Activated CD4-positive, alpha-beta T cell treated with anti-CD3 and anti-CD28 coated beads, Interleukin-2, amount 10 ng/mL, durations not matched to agents 7 days and 5 days (primary cell): ENCODE data around the gene IFNA7. TPM values are rescaled to one million over a fixed set of nuclear protein-coding genes. Genes with fewer than 3 reads are reported as not detected.
"Not testable (repeated sequence)": the region's sequence is repeated elsewhere in the genome, so short reads cannot be mapped to it uniquely, and the experiment has no call there.

ENCODE experiments used
- CTCF ChIA-PET: fragments of 350-600 bp; sonication (Branson Sonifier 250); formaldehyde crosslinking; loops from one replicate; lab custom pipeline; 2021; ENCODE audit warnings: antibody characterized with exemption; lab: Charles Lee
- POLR2A ChIA-PET: fragments of 350-600 bp; sonication (Branson Sonifier 250); formaldehyde crosslinking; loops from one replicate; lab custom pipeline; 2021; ENCODE audit warnings: antibody characterized with exemption; lab: Charles Lee
- DNase-seq: peaks from one replicate; pipeline ENCODE4 v3.0.0-alpha.2; 2020
- H3K27ac Mint-ChIP-seq: one replicate; pipeline ENCODE4 v1.8.0; 2021; ENCODE audit warnings: mild to moderate bottlenecking, moderate library complexity, mixed read lengths
- H3K27me3 Mint-ChIP-seq: one replicate; pipeline ENCODE4 v1.8.0; 2021; ENCODE audit warnings: mixed read lengths
- H3K36me3 Mint-ChIP-seq: one replicate; pipeline ENCODE4 v1.8.0; 2021; ENCODE audit warnings: low read depth, mixed read lengths
- H3K4me1 Mint-ChIP-seq: one replicate; pipeline ENCODE4 v1.8.0; 2021; ENCODE audit warnings: mixed read lengths
- H3K4me3 Mint-ChIP-seq: one replicate; pipeline ENCODE4 v1.8.0; 2021; ENCODE audit warnings: mild to moderate bottlenecking, moderate library complexity, mixed read lengths
- H3K9me3 Mint-ChIP-seq: one replicate; pipeline ENCODE4 v1.8.0; 2021; ENCODE audit warnings: mixed read lengths
- total RNA-seq, 2 experiments: library from RNA; stranded (reverse); gene quantifications; one replicate each; pipeline ENCODE4 v1.2.3, GENCODE V29; 2021

IFNA7 gene
- total RNA-seq, 2 experiments from 2014 or later, result not detected

GRCh38 chr9:21212160-21212559 lies 10.2 kb upstream of the IFNA7 start:
- H3K9me3 Mint-ChIP-seq, POLR2A ChIA-PET, H3K4me1 Mint-ChIP-seq, DNase-seq, H3K27me3 Mint-ChIP-seq, CTCF ChIA-PET, H3K27ac Mint-ChIP-seq, H3K36me3 Mint-ChIP-seq, H3K4me3 Mint-ChIP-seq: not testable (repeated sequence)

- DNase-seq, H3K9me3 Mint-ChIP-seq, H3K4me3 Mint-ChIP-seq, H3K4me1 Mint-ChIP-seq, POLR2A ChIA-PET, H3K36me3 Mint-ChIP-seq, H3K27ac Mint-ChIP-seq, H3K27me3 Mint-ChIP-seq, CTCF ChIA-PET: not testable (repeated sequence)
These were observed 8.8 kb upstream of the IFNA7 start for GRCh38 chr9:21210782-21211181.

GRCh38 chr9:21210311-21210710 lies 8.3 kb upstream of the IFNA7 start:
- DNase-seq, result no peak
- no peak overlapping the region for H3K27ac Mint-ChIP-seq
- no peaks in the 10 kb centered on the region for H3K9me3 Mint-ChIP-seq
- H3K36me3 Mint-ChIP-seq, result no peaks in the 10 kb centered on the region
- H3K4me1 Mint-ChIP-seq, result peaks cover 4% of the 10 kb centered on the region
- no peak overlapping the region for H3K4me3 Mint-ChIP-seq
- POLR2A ChIA-PET, result no interaction called here
- peaks cover 10% of the 10 kb centered on the region for H3K27me3 Mint-ChIP-seq
- CTCF ChIA-PET, result no interaction called here

GRCh38 chr9:21207043-21207442 lies 5.0 kb upstream of the IFNA7 start, which contains the start of gene IFNA10:
TSS of gene IFNA10 (minus strand) at chr9:21207143. CDS start at chr9:21207097, 46 bp downstream.
- H3K36me3 Mint-ChIP-seq, H3K4me1 Mint-ChIP-seq, CTCF ChIA-PET, H3K27ac Mint-ChIP-seq, DNase-seq, H3K9me3 Mint-ChIP-seq, POLR2A ChIA-PET, H3K4me3 Mint-ChIP-seq: not testable (repeated sequence)
- peaks cover 21% of the 10 kb centered on the region for H3K27me3 Mint-ChIP-seq

GRCh38 chr9:21205204-21205603 lies 3.2 kb upstream of the IFNA7 start:
- H3K4me3 Mint-ChIP-seq, result no peak overlapping the region

GRCh38 chr9:21194867-21195776 lies 6.9 kb downstream of the IFNA7 start:
- not testable (repeated sequence) for H3K36me3 Mint-ChIP-seq, H3K27ac Mint-ChIP-seq, H3K27me3 Mint-ChIP-seq, H3K4me1 Mint-ChIP-seq, H3K9me3 Mint-ChIP-seq
- DNase-seq, result peak; percentile 64
- ChIA-PET CTCF (interaction anchor here (0.6 to 1.2 kb wide), 5 partner anchors 9 to 140 kb away, joined by 3 to 5 read pairs (median 3); partner anchors contain the start of gene KLHL9), POLR2A (interaction anchor here (0.6 kb wide), 1 partner anchor 58 kb away, joined by 8 read pairs; no protein-coding TSS in a partner anchor)
- H3K4me3 Mint-ChIP-seq, result peak overlapping the region; percentile 25

More at GRCh38 chr9:21205204-21205603, 3.2 kb upstream of the IFNA7 start:
- CTCF ChIA-PET, result no interaction called here
- Mint-ChIP-seq H3K9me3 (no peaks in the 10 kb centered on the region), H3K27ac (no peak overlapping the region), H3K36me3 (no peaks in the 10 kb centered on the region), H3K4me1 (no peaks in the 10 kb centered on the region), H3K27me3 (peaks cover 33% of the 10 kb centered on the region)
- POLR2A ChIA-PET, result no interaction called here
- DNase-seq, result no peak

GRCh38 chr9:21187487-21187886 lies 14.5 kb downstream of the IFNA7 start, which contains the start of gene IFNA4:
TSS of gene IFNA4 (minus strand) at chr9:21187587. CDS start at chr9:21187531, 56 bp downstream.
- H3K4me3 Mint-ChIP-seq, DNase-seq, H3K9me3 Mint-ChIP-seq, H3K4me1 Mint-ChIP-seq, H3K36me3 Mint-ChIP-seq, POLR2A ChIA-PET, H3K27ac Mint-ChIP-seq, CTCF ChIA-PET: not testable (repeated sequence)
- peaks cover 24% of the 10 kb centered on the region for H3K27me3 Mint-ChIP-seq

GRCh38 chr9:21182810-21183736 lies 18.9 kb downstream of the IFNA7 start:
- DNase-seq, result peak; percentile 41
- H3K9me3 Mint-ChIP-seq, POLR2A ChIA-PET, H3K4me1 Mint-ChIP-seq, H3K36me3 Mint-ChIP-seq, H3K4me3 Mint-ChIP-seq, H3K27ac Mint-ChIP-seq: not testable (repeated sequence)
- H3K27me3 Mint-ChIP-seq, result peaks cover 18% of the 10 kb centered on the region
- CTCF ChIA-PET, result interaction anchor here (0.7 to 1.4 kb wide), 2 partner anchors 12 to 213 kb away, joined by 3 to 4 read pairs; no protein-coding TSS in a partner anchor

- ChIA-PET CTCF (interaction anchor here (0.6 to 1.3 kb wide), 2 partner anchors 20 to 353 kb away, joined by 3 to 4 read pairs; no protein-coding TSS in a partner anchor), POLR2A (no interaction called here)
- H3K36me3 Mint-ChIP-seq, result no peaks in the 10 kb centered on the region
- H3K27me3 Mint-ChIP-seq, result peaks cover 28% of the 10 kb centered on the region
- no peaks in the 10 kb centered on the region for H3K4me1 Mint-ChIP-seq
- DNase-seq, result no peak
- H3K9me3 Mint-ChIP-seq, result no peaks in the 10 kb centered on the region
- no peak overlapping the region for H3K27ac Mint-ChIP-seq
- no peak overlapping the region for H3K4me3 Mint-ChIP-seq
These were observed 27.3 kb downstream of the IFNA7 start for GRCh38 chr9:21174671-21175070.

GRCh38 chr9:21172156-21172555 lies 29.8 kb downstream of the IFNA7 start:
- Mint-ChIP-seq H3K4me1 (no peaks in the 10 kb centered on the region), H3K27ac (no peak overlapping the region), H3K36me3 (no peaks in the 10 kb centered on the region), H3K27me3 (peaks cover 34% of the 10 kb centered on the region), H3K9me3 (no peaks in the 10 kb centered on the region), H3K4me3 (no peak overlapping the region)
- ChIA-PET POLR2A (no interaction called here), CTCF (no interaction called here)
- no peak for DNase-seq

GRCh38 chr9:21171351-21171750 lies 30.7 kb downstream of the IFNA7 start:
- no peak for DNase-seq
- ChIA-PET POLR2A (no interaction called here), CTCF (no interaction called here)
- Mint-ChIP-seq H3K9me3 (no peaks in the 10 kb centered on the region), H3K27ac (no peak overlapping the region), H3K4me1 (peaks cover 3% of the 10 kb centered on the region), H3K27me3 (peaks cover 33% of the 10 kb centered on the region), H3K4me3 (no peak overlapping the region), H3K36me3 (no peaks in the 10 kb centered on the region)

- Mint-ChIP-seq H3K4me1 (peaks cover 23% of the 10 kb centered on the region), H3K27me3 (peaks cover 23% of the 10 kb centered on the region)
- H3K27ac Mint-ChIP-seq, H3K4me3 Mint-ChIP-seq, H3K36me3 Mint-ChIP-seq, DNase-seq, H3K9me3 Mint-ChIP-seq, CTCF ChIA-PET, POLR2A ChIA-PET: not testable (repeated sequence)
These were observed 35.4 kb downstream of the IFNA7 start, which contains the start of gene IFNA21 for GRCh38 chr9:21166560-21166959. TSS of gene IFNA21 (minus strand) at chr9:21166660. CDS start at chr9:21166612, 48 bp downstream.
